Dedifferentiated amniotic fluid mesenchymal stem cell (primary cell): ENCODE measurements around the gene GLT1D1.

Experiments
- DNase-seq: peaks from one replicate; pipeline ENCODE4 v3.0.0-alpha.2; 2016; ENCODE audit errors: extremely low spot score

The GLT1D1 gene

GRCh38 chr12:128966203-128966810 is 113.0 kb downstream of the GLT1D1 start:
- no peak for DNase-seq

- DNase-seq: no peak
Observed at GRCh38 chr12:128968668-128969067, 115.4 kb downstream of the GLT1D1 start.

- DNase-seq: no peak
Observed at GRCh38 chr12:128969480-128970055, 116.3 kb downstream of the GLT1D1 start.

GRCh38 chr12:128970110-128970509 is 116.8 kb downstream of the GLT1D1 start:
- no peak for DNase-seq

GRCh38 chr12:128970941-128971340 is 117.7 kb downstream of the GLT1D1 start:
- no peak for DNase-seq

- no peak for DNase-seq
Observed at GRCh38 chr12:128971802-128972201, 118.5 kb downstream of the GLT1D1 start.

GRCh38 chr12:128973883-128974681 is 120.8 kb downstream of the GLT1D1 start:
- DNase-seq: no peak

GRCh38 chr12:128974881-128975280 is 121.6 kb downstream of the GLT1D1 start:
- DNase-seq: no peak

- peak; percentile 34 for DNase-seq
Observed at GRCh38 chr12:128976120-128976738, 123.0 kb downstream of the GLT1D1 start.

GRCh38 chr12:128977441-128977840 is 124.2 kb downstream of the GLT1D1 start:
- no peak for DNase-seq

- DNase-seq: no peak
Observed at GRCh38 chr12:128978067-128978466, 124.8 kb downstream of the GLT1D1 start.

- no peak for DNase-seq
Observed at GRCh38 chr12:128980623-128981022, 127.3 kb downstream of the GLT1D1 start.

GRCh38 chr12:128981971-128982533 is 128.8 kb downstream of the GLT1D1 start:
- DNase-seq: no peak

- DNase-seq: no peak
Observed at GRCh38 chr12:128982933-128983332, 129.7 kb downstream of the GLT1D1 start.

GRCh38 chr12:128983371-128983770 is 130.1 kb downstream of the GLT1D1 start:
- DNase-seq: no peak

GRCh38 chr12:128986957-128987356 is 133.7 kb downstream of the GLT1D1 start:
- DNase-seq: no peak

- no peak for DNase-seq
Observed at GRCh38 chr12:128989287-128989686, 136.0 kb downstream of the GLT1D1 start.

- no peak for DNase-seq
Observed at GRCh38 chr12:128991716-128992115, 138.4 kb downstream of the GLT1D1 start.

GRCh38 chr12:128992116-128992515 is 138.8 kb downstream of the GLT1D1 start:
- DNase-seq: no peak

GRCh38 chr12:128992550-128992949 is 139.3 kb downstream of the GLT1D1 start:
- no peak for DNase-seq

GRCh38 chr12:128994856-128995255 is 141.6 kb downstream of the GLT1D1 start:
- no peak for DNase-seq

GRCh38 chr12:128995619-128996018 is 142.3 kb downstream of the GLT1D1 start:
- no peak for DNase-seq
